ENCODE data around the gene TMEM144.
"Not testable (repeated sequence)": the region's sequence is repeated elsewhere in the genome, so short reads cannot be mapped to it uniquely, and the experiment has no call there.

DNA sequence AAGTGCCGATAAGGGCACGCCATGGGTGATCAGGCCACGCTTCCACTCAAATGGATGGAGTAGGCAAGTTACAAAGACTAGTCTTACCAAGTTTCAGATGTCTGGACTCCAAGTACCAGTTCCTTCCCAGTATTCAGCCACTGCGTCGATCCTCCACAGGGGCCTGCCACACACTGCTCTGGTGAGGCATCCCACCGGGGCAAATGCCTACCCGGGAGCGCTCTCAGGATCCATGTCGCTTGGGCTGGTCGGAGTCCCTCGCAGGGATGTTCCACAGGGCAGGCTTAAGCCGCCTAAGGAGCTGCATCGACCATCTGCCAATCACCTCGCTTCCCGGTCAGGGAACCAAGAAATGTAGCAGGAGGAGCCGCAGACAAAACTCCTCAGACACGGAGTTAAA, 18.1 kb downstream of the TMEM144 start:
- TF ChIP-seq POLR2A, CTCF (IDR thresholded peaks at IDR 0.05): not testable (repeated sequence)
